HEK293 (cell line): ENCODE measurements around the gene CTSF.
A peak's percentile ranks its signal among the peaks of the same experiment; 100 is the strongest.

Source experiments
- EGR2 ChIP-seq: fragments of 450-650 bp; formaldehyde crosslinking; IDR thresholded peaks from 2 replicates; pipeline ENCODE4 v1.5.1; 2016; ENCODE audit warnings: low read depth, missing biosample characterization, missing genetic modification characterization
- GFI1B ChIP-seq: fragments of 450-650 bp; formaldehyde crosslinking; IDR thresholded peaks from 2 replicates; pipeline ENCODE4 v1.5.1; 2016; ENCODE audit warnings: missing biosample characterization, missing genetic modification characterization
- MEIS1 ChIP-seq: sonication (generic); formaldehyde crosslinking; IDR thresholded peaks from 2 replicates; pipeline ENCODE4 v1.8.1; 2022; ENCODE audit warnings: missing genetic modification reagents, mild to moderate bottlenecking, borderline replicate concordance
- PRDM1 ChIP-seq: fragments of 450-650 bp; formaldehyde crosslinking; IDR thresholded peaks from 2 replicates; pipeline ENCODE4; 2016; ENCODE audit warnings: missing biosample characterization, missing genetic modification characterization
- PRDM10 ChIP-seq: fragments of 450-650 bp; formaldehyde crosslinking; IDR thresholded peaks from 2 replicates; pipeline ENCODE4 v1.5.1; 2016; ENCODE audit warnings: missing biosample characterization, missing genetic modification characterization
- SP2 ChIP-seq: fragments of 450-650 bp; formaldehyde crosslinking; IDR thresholded peaks from 2 replicates; pipeline ENCODE4 v1.5.1; 2016; ENCODE audit warnings: missing biosample characterization, missing genetic modification characterization
- ZBTB17 ChIP-seq: fragments of 450-650 bp; formaldehyde crosslinking; IDR thresholded peaks from 2 replicates; pipeline ENCODE4 v1.5.1; 2016; ENCODE audit warnings: missing biosample characterization, missing genetic modification characterization
- ZFHX2 ChIP-seq: fragments of 450-650 bp; formaldehyde crosslinking; conservative IDR thresholded peaks from 2 replicates; pipeline ENCODE4 v1.5.1; 2016; ENCODE audit warnings: missing biosample characterization, missing genetic modification characterization
- ZIC2 ChIP-seq: fragments of 450-650 bp; formaldehyde crosslinking; IDR thresholded peaks from 2 replicates; pipeline ENCODE4 v1.5.1; 2016; ENCODE audit warnings: missing biosample characterization, missing genetic modification characterization
- ZNF132 ChIP-seq: fragments of 450-650 bp; formaldehyde crosslinking; IDR thresholded peaks from 2 replicates; pipeline ENCODE4 v1.5.1; 2017; ENCODE audit warnings: missing biosample characterization, missing genetic modification characterization, borderline replicate concordance
- ZNF169 ChIP-seq: fragments of 450-650 bp; formaldehyde crosslinking; IDR thresholded peaks from 2 replicates; pipeline ENCODE4 v1.5.1; 2016; ENCODE audit warnings: missing biosample characterization, missing genetic modification characterization
- ZNF18 ChIP-seq: fragments of 450-650 bp; formaldehyde crosslinking; IDR thresholded peaks from 2 replicates; pipeline ENCODE4 v1.5.1; 2016; ENCODE audit warnings: missing biosample characterization, missing genetic modification characterization
- ZNF221 ChIP-seq: fragments of 450-650 bp; formaldehyde crosslinking; IDR thresholded peaks from 2 replicates; pipeline ENCODE4 v1.5.1; 2017; ENCODE audit warnings: missing biosample characterization, missing genetic modification characterization, borderline replicate concordance
- ZNF248 ChIP-seq: fragments of 450-650 bp; formaldehyde crosslinking; IDR thresholded peaks from 2 replicates; pipeline ENCODE4 v1.5.1; 2017; ENCODE audit warnings: missing biosample characterization, missing genetic modification characterization
- ZNF335 ChIP-seq: fragments of 450-650 bp; formaldehyde crosslinking; conservative IDR thresholded peaks from 2 replicates; pipeline ENCODE4 v1.5.1; 2016; ENCODE audit warnings: missing biosample characterization, missing genetic modification characterization
- ZNF354C ChIP-seq: fragments of 450-650 bp; formaldehyde crosslinking; IDR thresholded peaks from 2 replicates; pipeline ENCODE4 v1.5.1; 2016; ENCODE audit warnings: missing biosample characterization, missing genetic modification characterization, low read depth, borderline replicate concordance
- ZNF670 ChIP-seq: fragments of 450-650 bp; formaldehyde crosslinking; IDR thresholded peaks from 2 replicates; pipeline ENCODE4 v1.5.1; 2016; ENCODE audit warnings: missing biosample characterization, missing genetic modification characterization, low read depth
- ZNF747 ChIP-seq: fragments of 450-650 bp; formaldehyde crosslinking; IDR thresholded peaks from 2 replicates; pipeline ENCODE4 v1.5.1; 2016; ENCODE audit warnings: missing biosample characterization, missing genetic modification characterization
- ZNF777 ChIP-seq: fragments of 450-650 bp; formaldehyde crosslinking; IDR thresholded peaks from 2 replicates; pipeline ENCODE4 v1.5.1; 2017; ENCODE audit warnings: missing biosample characterization, missing genetic modification characterization, borderline replicate concordance
- ZNF791 ChIP-seq: fragments of 450-650 bp; formaldehyde crosslinking; IDR thresholded peaks from 2 replicates; pipeline ENCODE4 v1.5.1; 2016; ENCODE audit warnings: missing biosample characterization, missing genetic modification characterization
- ZXDB ChIP-seq: fragments of 450-650 bp; formaldehyde crosslinking; IDR thresholded peaks from 2 replicates; pipeline ENCODE4 v1.5.1; 2016; ENCODE audit warnings: missing biosample characterization, missing genetic modification characterization
- TF ChIP-seq, protein P1 (sequence below): fragments of 450-650 bp; formaldehyde crosslinking; IDR thresholded peaks from 2 replicates; pipeline ENCODE4 v1.5.1; 2016; ENCODE audit warnings: missing biosample characterization, missing genetic modification characterization, borderline replicate concordance
- TF ChIP-seq, protein P2 (sequence below): fragments of 450-650 bp; formaldehyde crosslinking; IDR thresholded peaks from 2 replicates; pipeline ENCODE4 v1.5.1; 2016; ENCODE audit warnings: missing biosample characterization, missing genetic modification characterization, borderline replicate concordance
- TF ChIP-seq, protein P3 (sequence below): fragments of 450-650 bp; formaldehyde crosslinking; IDR thresholded peaks from 2 replicates; pipeline ENCODE4 v1.5.1; 2017; ENCODE audit warnings: missing biosample characterization, missing genetic modification characterization

The CTSF gene

GRCh38 chr11:66545701-66546367, 22.6 kb downstream of the CTSF start, which contains the start of gene ZDHHC24 (continued):
- TF ChIP-seq, protein P1, sequence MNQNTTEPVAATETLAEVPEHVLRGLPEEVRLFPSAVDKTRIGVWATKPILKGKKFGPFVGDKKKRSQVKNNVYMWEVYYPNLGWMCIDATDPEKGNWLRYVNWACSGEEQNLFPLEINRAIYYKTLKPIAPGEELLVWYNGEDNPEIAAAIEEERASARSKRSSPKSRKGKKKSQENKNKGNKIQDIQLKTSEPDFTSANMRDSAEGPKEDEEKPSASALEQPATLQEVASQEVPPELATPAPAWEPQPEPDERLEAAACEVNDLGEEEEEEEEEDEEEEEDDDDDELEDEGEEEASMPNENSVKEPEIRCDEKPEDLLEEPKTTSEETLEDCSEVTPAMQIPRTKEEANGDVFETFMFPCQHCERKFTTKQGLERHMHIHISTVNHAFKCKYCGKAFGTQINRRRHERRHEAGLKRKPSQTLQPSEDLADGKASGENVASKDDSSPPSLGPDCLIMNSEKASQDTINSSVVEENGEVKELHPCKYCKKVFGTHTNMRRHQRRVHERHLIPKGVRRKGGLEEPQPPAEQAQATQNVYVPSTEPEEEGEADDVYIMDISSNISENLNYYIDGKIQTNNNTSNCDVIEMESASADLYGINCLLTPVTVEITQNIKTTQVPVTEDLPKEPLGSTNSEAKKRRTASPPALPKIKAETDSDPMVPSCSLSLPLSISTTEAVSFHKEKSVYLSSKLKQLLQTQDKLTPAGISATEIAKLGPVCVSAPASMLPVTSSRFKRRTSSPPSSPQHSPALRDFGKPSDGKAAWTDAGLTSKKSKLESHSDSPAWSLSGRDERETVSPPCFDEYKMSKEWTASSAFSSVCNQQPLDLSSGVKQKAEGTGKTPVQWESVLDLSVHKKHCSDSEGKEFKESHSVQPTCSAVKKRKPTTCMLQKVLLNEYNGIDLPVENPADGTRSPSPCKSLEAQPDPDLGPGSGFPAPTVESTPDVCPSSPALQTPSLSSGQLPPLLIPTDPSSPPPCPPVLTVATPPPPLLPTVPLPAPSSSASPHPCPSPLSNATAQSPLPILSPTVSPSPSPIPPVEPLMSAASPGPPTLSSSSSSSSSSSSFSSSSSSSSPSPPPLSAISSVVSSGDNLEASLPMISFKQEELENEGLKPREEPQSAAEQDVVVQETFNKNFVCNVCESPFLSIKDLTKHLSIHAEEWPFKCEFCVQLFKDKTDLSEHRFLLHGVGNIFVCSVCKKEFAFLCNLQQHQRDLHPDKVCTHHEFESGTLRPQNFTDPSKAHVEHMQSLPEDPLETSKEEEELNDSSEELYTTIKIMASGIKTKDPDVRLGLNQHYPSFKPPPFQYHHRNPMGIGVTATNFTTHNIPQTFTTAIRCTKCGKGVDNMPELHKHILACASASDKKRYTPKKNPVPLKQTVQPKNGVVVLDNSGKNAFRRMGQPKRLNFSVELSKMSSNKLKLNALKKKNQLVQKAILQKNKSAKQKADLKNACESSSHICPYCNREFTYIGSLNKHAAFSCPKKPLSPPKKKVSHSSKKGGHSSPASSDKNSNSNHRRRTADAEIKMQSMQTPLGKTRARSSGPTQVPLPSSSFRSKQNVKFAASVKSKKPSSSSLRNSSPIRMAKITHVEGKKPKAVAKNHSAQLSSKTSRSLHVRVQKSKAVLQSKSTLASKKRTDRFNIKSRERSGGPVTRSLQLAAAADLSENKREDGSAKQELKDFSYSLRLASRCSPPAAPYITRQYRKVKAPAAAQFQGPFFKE (tag by site-specific recombination), result no peak
- TF ChIP-seq EGR2, result peak; percentile 49; the same call in 1 of the 2 replicates
- peak; percentile 26; the same call in 1 of the 2 replicates for TF ChIP-seq ZXDB (tag by site-specific recombination)
- TF ChIP-seq, protein P2, sequence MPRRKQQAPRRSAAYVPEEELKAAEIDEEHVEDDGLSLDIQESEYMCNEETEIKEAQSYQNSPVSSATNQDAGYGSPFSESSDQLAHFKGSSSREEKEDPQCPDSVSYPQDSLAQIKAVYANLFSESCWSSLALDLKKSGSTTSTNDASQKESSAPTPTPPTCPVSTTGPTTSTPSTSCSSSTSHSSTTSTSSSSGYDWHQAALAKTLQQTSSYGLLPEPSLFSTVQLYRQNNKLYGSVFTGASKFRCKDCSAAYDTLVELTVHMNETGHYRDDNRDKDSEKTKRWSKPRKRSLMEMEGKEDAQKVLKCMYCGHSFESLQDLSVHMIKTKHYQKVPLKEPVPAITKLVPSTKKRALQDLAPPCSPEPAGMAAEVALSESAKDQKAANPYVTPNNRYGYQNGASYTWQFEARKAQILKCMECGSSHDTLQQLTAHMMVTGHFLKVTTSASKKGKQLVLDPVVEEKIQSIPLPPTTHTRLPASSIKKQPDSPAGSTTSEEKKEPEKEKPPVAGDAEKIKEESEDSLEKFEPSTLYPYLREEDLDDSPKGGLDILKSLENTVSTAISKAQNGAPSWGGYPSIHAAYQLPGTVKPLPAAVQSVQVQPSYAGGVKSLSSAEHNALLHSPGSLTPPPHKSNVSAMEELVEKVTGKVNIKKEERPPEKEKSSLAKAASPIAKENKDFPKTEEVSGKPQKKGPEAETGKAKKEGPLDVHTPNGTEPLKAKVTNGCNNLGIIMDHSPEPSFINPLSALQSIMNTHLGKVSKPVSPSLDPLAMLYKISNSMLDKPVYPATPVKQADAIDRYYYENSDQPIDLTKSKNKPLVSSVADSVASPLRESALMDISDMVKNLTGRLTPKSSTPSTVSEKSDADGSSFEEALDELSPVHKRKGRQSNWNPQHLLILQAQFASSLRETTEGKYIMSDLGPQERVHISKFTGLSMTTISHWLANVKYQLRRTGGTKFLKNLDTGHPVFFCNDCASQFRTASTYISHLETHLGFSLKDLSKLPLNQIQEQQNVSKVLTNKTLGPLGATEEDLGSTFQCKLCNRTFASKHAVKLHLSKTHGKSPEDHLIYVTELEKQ, result no peak
- TF ChIP-seq ZNF132 (tag by site-specific recombination), result no peak
- TF ChIP-seq MEIS1 (CRISPR knock-in tag), result no peak
- no peak for TF ChIP-seq ZNF18 (tag by site-specific recombination)
- TF ChIP-seq ZNF354C, result no peak
- peak; percentile 56 for TF ChIP-seq ZFHX2 (tag by site-specific recombination)
- TF ChIP-seq SP2, result peak; percentile 86
- TF ChIP-seq PRDM1 (tag by site-specific recombination), result no peak
- no peak for TF ChIP-seq GFI1B (tag by site-specific recombination)
- no peak for TF ChIP-seq ZNF670 (tag by site-specific recombination)
- TF ChIP-seq ZNF221, result no peak
- 0 out of 2 replicates have a peak, but pooled peaks have one; percentile 10 for TF ChIP-seq ZNF777
- TF ChIP-seq, protein P3, sequence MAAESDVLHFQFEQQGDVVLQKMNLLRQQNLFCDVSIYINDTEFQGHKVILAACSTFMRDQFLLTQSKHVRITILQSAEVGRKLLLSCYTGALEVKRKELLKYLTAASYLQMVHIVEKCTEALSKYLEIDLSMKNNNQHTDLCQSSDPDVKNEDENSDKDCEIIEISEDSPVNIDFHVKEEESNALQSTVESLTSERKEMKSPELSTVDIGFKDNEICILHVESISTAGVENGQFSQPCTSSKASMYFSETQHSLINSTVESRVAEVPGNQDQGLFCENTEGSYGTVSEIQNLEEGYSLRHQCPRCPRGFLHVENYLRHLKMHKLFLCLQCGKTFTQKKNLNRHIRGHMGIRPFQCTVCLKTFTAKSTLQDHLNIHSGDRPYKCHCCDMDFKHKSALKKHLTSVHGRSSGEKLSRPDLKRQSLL, result peak; percentile 96
- TF ChIP-seq ZNF747 (tag by site-specific recombination), result no peak
- TF ChIP-seq ZNF335 (tag by site-specific recombination), result peak; percentile 43
- no peak for TF ChIP-seq ZNF248 (tag by site-specific recombination)
- peak; percentile 73 for TF ChIP-seq PRDM10 (tag by site-specific recombination)
- TF ChIP-seq ZNF169 (tag by site-specific recombination), result no peak
- peak; percentile 86 for TF ChIP-seq ZBTB17
- 0 out of 2 replicates have a peak, but pooled peaks have one; percentile 41 for TF ChIP-seq ZIC2 (tag by site-specific recombination)
- TF ChIP-seq ZNF791 (tag by site-specific recombination), result no peak
